Neuron (in vitro differentiated cells): Measurements from ENCODE around the gene PAX8.

Experiments
- H2AFZ ChIP-seq: one replicate; pipeline ENCODE4 v1.6.1; 2013; ENCODE audit warnings: low read depth, mild to moderate bottlenecking, inconsistent platforms, low read length, moderate library complexity
- H3K27me3 ChIP-seq: one replicate; pipeline ENCODE4 v1.6.1; 2013; ENCODE audit warnings: low read length; ENCODE audit not compliant: insufficient read depth
- H3K36me3 ChIP-seq: one replicate; pipeline ENCODE4 v1.6.1; 2013; ENCODE audit warnings: low read length; ENCODE audit not compliant: insufficient read depth
- H3K4me1 ChIP-seq: one replicate; pipeline ENCODE4 v1.6.1; 2013; ENCODE audit warnings: low read length; ENCODE audit not compliant: insufficient read depth
- H3K4me3 ChIP-seq: 2 replicates; pipeline ENCODE4 v1.5.1; 2013; ENCODE audit warnings: mild to moderate bottlenecking, low read length, moderate library complexity
- H3K9me3 ChIP-seq: one replicate; pipeline ENCODE4 v1.6.1; 2013; ENCODE audit warnings: low read length

Gene PAX8

GRCh38 chr2:113178069-113178746 lies 100.5 kb downstream of the PAX8 start:
- H3K27me3 ChIP-seq, result peaks cover 5% of the 10 kb centered on the region
- no peaks in the 10 kb centered on the region for H3K4me1 ChIP-seq
- no peaks in the 10 kb centered on the region for H3K9me3 ChIP-seq
- no peak overlapping the region for H3K4me3 ChIP-seq
- H3K36me3 ChIP-seq, result no peaks in the 10 kb centered on the region
- no peak overlapping the region for H2AFZ ChIP-seq

GRCh38 chr2:113176696-113177355 lies 101.9 kb downstream of the PAX8 start:
- Histone ChIP-seq H3K36me3 (no peaks in the 10 kb centered on the region), H2AFZ (no peak overlapping the region), H3K9me3 (no peaks in the 10 kb centered on the region), H3K27me3 (peaks cover 5% of the 10 kb centered on the region), H3K4me1 (no peaks in the 10 kb centered on the region), H3K4me3 (no peak overlapping the region)

GRCh38 chr2:113175736-113176695 lies 102.7 kb downstream of the PAX8 start:
- no peaks in the 10 kb centered on the region for H3K4me1 ChIP-seq
- no peaks in the 10 kb centered on the region for H3K27me3 ChIP-seq
- no peaks in the 10 kb centered on the region for H3K9me3 ChIP-seq
- no peaks in the 10 kb centered on the region for H3K36me3 ChIP-seq
- no peak overlapping the region for H2AFZ ChIP-seq
- H3K4me3 ChIP-seq, result no peak overlapping the region

GRCh38 chr2:113175042-113175628 lies 103.6 kb downstream of the PAX8 start:
- H3K4me3 ChIP-seq, result no peak overlapping the region
- H3K9me3 ChIP-seq, result no peaks in the 10 kb centered on the region
- H2AFZ ChIP-seq, result no peak overlapping the region
- no peaks in the 10 kb centered on the region for H3K36me3 ChIP-seq
- H3K27me3 ChIP-seq, result no peaks in the 10 kb centered on the region
- no peaks in the 10 kb centered on the region for H3K4me1 ChIP-seq

GRCh38 chr2:113174376-113174750 lies 104.4 kb downstream of the PAX8 start:
- Histone ChIP-seq H2AFZ (no peak overlapping the region), H3K4me3 (no peak overlapping the region), H3K36me3 (no peaks in the 10 kb centered on the region), H3K27me3 (no peaks in the 10 kb centered on the region), H3K4me1 (no peaks in the 10 kb centered on the region), H3K9me3 (no peaks in the 10 kb centered on the region)

- Histone ChIP-seq H2AFZ (no peak within 1 kb of the TSS), H3K4me1 (no peaks in the 10 kb centered on the region), H3K27me3 (no peaks in the 10 kb centered on the region), H3K36me3 (no peaks in the 10 kb centered on the region), H3K9me3 (no peaks in the 10 kb centered on the region), H3K4me3 (no peak within 1 kb of the TSS)
Measured at GRCh38 chr2:113173542-113174375, 105.0 kb downstream of the PAX8 start, which contains the start of gene PSD4. TSS of gene PSD4 (plus strand) at chr2:113173971. CDS start at chr2:113182457, 8,486 bp downstream.

- no peaks in the 10 kb centered on the region for H3K27me3 ChIP-seq
- H3K9me3 ChIP-seq, result no peaks in the 10 kb centered on the region
- no peak overlapping the region for H2AFZ ChIP-seq
- no peaks in the 10 kb centered on the region for H3K4me1 ChIP-seq
- no peaks in the 10 kb centered on the region for H3K36me3 ChIP-seq
- no peak overlapping the region for H3K4me3 ChIP-seq
Measured at GRCh38 chr2:113172721-113173541, 105.8 kb downstream of the PAX8 start.

- Histone ChIP-seq H3K4me1 (no peaks in the 10 kb centered on the region), H3K36me3 (no peaks in the 10 kb centered on the region), H2AFZ (no peak overlapping the region), H3K9me3 (no peaks in the 10 kb centered on the region), H3K27me3 (no peaks in the 10 kb centered on the region), H3K4me3 (no peak overlapping the region)
Measured at GRCh38 chr2:113171334-113172075, 107.2 kb downstream of the PAX8 start.

GRCh38 chr2:113169586-113169985 lies 109.1 kb downstream of the PAX8 start:
- Histone ChIP-seq H3K4me1 (peaks cover 10% of the 10 kb centered on the region), H2AFZ (no peak overlapping the region), H3K36me3 (no peaks in the 10 kb centered on the region), H3K4me3 (no peak overlapping the region), H3K9me3 (no peaks in the 10 kb centered on the region), H3K27me3 (no peaks in the 10 kb centered on the region)

- Histone ChIP-seq H3K4me1 (peaks cover 14% of the 10 kb centered on the region), H3K4me3 (no peak overlapping the region), H3K36me3 (no peaks in the 10 kb centered on the region), H3K9me3 (no peaks in the 10 kb centered on the region), H3K27me3 (no peaks in the 10 kb centered on the region), H2AFZ (no peak overlapping the region)
Measured at GRCh38 chr2:113169002-113169530, 109.7 kb downstream of the PAX8 start.

- Histone ChIP-seq H3K27me3 (no peaks in the 10 kb centered on the region), H2AFZ (no peak overlapping the region), H3K9me3 (no peaks in the 10 kb centered on the region), H3K4me3 (no peak overlapping the region), H3K36me3 (no peaks in the 10 kb centered on the region), H3K4me1 (peaks cover 14% of the 10 kb centered on the region)
Measured at GRCh38 chr2:113167962-113168340, 110.8 kb downstream of the PAX8 start.
